Suppressor macrophage (primary cell): ENCODE results near the gene PHACTR4.
"Not testable (repeated sequence)": the region's sequence is repeated elsewhere in the genome, so short reads cannot be mapped to it uniquely, and the experiment has no call there.

Experiments used
- DNase-seq, 4 experiments: peaks; one replicate each; pipeline ENCODE4 v3.0.0-alpha.2; 2020 to 2022

PHACTR4 gene

GRCh38 chr1:28505406-28506187 lies 136.1 kb downstream of the PHACTR4 start, which contains the start of gene RCC1:
TSS of gene RCC1 (plus strand) at chr1:28506043. CDS start at chr1:28529867, 23,824 bp downstream.
- DNase-seq, result peak; percentile 97 to 100 (median 100)

GRCh38 chr1:28506907-28507246 lies 137.3 kb downstream of the PHACTR4 start:
- DNase-seq, result no peak

GRCh38 chr1:28507247-28507645 lies 137.7 kb downstream of the PHACTR4 start:
- DNase-seq, result peak; percentile 19 to 46 (median 41)

GRCh38 chr1:28507646-28508434 lies 138.3 kb downstream of the PHACTR4 start:
- DNase-seq, result peak in 1 of 4 experiments; percentile 8

- DNase-seq, result peak in 2 of 4 experiments; percentile 17 to 23
Observed at GRCh38 chr1:28508435-28508754, 138.9 kb downstream of the PHACTR4 start.

- peak in 1 of 4 experiments; percentile 10 for DNase-seq
Observed at GRCh38 chr1:28509705-28510272, 140.2 kb downstream of the PHACTR4 start.

GRCh38 chr1:28510273-28510969 lies 140.9 kb downstream of the PHACTR4 start:
- peak in 2 of 4 experiments; percentile 23 to 29 for DNase-seq

GRCh38 chr1:28510970-28511440 lies 141.5 kb downstream of the PHACTR4 start:
- DNase-seq, result peak in 3 of 4 experiments; percentile 10 to 27 (median 16)

- DNase-seq, result no peak
Observed at GRCh38 chr1:28512058-28512611, 142.6 kb downstream of the PHACTR4 start.

GRCh38 chr1:28514445-28514933 lies 144.9 kb downstream of the PHACTR4 start:
- DNase-seq, result not testable (repeated sequence)

GRCh38 chr1:28516518-28516956 lies 147.0 kb downstream of the PHACTR4 start:
- no peak for DNase-seq

- peak in 1 of 4 experiments; percentile 20 for DNase-seq
Observed at GRCh38 chr1:28517649-28517999, 148.1 kb downstream of the PHACTR4 start.

- DNase-seq, result peak; percentile 91 to 95 (median 94)
Observed at GRCh38 chr1:28518000-28518744, 148.6 kb downstream of the PHACTR4 start.

- peak; percentile 45 to 70 (median 52) for DNase-seq
Observed at GRCh38 chr1:28518745-28519341, 149.3 kb downstream of the PHACTR4 start.

GRCh38 chr1:28519946-28520725 lies 150.6 kb downstream of the PHACTR4 start:
- DNase-seq, result no peak

GRCh38 chr1:28520796-28521195 lies 151.3 kb downstream of the PHACTR4 start:
- DNase-seq, result not testable (repeated sequence)

- no peak for DNase-seq
Observed at GRCh38 chr1:28521502-28522164, 152.1 kb downstream of the PHACTR4 start.

- not testable (repeated sequence) for DNase-seq
Observed at GRCh38 chr1:28522537-28522936, 153.0 kb downstream of the PHACTR4 start.

GRCh38 chr1:28525002-28525642 lies 155.6 kb downstream of the PHACTR4 start:
- DNase-seq, result not testable (repeated sequence)
